H4 (cell line): ENCODE data around the gene ZNF609. TPM values are rescaled to one million over a fixed set of nuclear protein-coding genes. Genes with fewer than 3 reads are reported as not detected.
"Not testable (repeated sequence)": the region's sequence is repeated elsewhere in the genome, so short reads cannot be mapped to it uniquely, and the experiment has no call there.

Experiments used
- DNase-seq: peaks from one replicate; pipeline ENCODE4 v3.0.0-alpha.2; 2015; ENCODE audit warnings: low spot score
- total RNA-seq: library from RNA; depleted of rRNA; stranded (reverse); fragments of >200 nt; shearing (Covaris generic); gene quantifications from 2 replicates; pipeline ENCODE4 v1.2.3, GENCODE V29; 2014

Gene ZNF609
- total RNA-seq, 1 experiment from 2014 or later, result 11.0 TPM

DNA sequence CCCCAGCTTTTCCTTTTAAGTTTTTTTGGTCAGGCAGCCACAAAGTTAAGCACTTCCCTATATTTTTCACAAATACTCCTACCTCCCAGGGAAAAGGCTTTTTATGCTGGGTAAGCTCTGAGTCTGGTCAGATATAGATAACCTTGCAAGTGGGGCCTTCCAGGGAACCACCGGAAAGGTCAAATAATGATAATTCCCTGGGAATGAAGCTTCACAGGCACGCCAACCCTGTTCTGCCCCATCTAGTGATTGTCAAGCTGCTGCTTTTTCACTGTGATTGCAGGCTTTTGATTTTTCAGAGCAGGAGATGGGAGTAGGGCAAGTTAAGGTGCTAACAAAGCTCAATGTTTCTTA, 121.0 kb downstream of the ZNF609 start:
- DNase-seq, result no peak

- no peak for DNase-seq
These were observed 121.8 kb downstream of the ZNF609 start for GRCh38 chr15:64582202-64582601.

DNA sequence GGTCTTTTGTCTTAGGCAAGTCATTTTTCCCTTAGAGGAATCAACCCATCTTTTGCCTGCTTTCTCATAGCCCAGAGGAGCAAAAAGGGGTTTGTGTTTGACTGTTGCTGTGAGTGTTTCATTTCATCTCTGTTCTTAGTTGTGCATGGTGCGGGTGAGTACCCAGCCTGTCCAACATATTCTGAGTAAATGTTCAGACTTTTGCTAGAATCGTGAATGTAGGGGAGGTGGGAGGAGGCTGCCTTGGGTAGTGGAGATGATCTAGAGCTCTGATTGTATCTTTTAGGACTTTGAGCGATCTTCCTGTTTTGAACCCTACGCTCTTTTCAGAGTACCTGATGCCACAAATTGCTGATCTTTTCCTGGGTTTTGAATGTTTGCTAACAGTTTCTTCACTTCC, 123.1 kb downstream of the ZNF609 start:
- no peak for DNase-seq

GRCh38 chr15:64583983-64584382, 123.6 kb downstream of the ZNF609 start:
- DNase-seq, result no peak

DNA sequence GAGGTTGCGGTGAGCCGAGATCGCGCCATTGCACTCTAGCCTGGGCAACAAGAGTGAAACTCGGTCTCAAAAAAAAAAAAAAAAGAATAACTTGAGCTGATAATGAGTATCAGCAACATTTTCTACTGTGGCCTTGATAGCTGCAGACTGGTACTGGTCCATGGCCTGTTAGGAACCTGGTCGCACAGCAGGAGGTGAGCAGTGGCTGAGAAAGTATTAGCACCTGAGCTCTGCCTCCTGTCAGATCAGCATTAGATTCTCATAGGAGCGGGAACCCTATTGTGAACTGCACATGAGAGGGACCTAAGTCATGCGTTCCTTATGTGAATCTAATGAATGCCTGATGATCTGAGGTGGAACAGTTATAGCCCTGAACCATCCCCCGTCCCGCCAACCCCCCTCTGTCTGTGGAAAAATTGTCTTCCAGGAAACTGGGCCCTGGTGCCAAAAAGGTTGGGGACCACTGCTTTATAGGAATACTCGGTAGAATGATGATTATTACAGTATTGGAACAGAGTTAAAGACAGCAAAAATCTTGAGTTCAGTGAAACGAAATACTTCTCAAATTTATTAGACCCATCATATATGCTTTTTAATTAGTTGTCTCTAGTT, 126.0 kb downstream of the ZNF609 start:
- DNase-seq, result no peak

GRCh38 chr15:64586984-64587383, 126.6 kb downstream of the ZNF609 start:
- DNase-seq, result no peak

DNA sequence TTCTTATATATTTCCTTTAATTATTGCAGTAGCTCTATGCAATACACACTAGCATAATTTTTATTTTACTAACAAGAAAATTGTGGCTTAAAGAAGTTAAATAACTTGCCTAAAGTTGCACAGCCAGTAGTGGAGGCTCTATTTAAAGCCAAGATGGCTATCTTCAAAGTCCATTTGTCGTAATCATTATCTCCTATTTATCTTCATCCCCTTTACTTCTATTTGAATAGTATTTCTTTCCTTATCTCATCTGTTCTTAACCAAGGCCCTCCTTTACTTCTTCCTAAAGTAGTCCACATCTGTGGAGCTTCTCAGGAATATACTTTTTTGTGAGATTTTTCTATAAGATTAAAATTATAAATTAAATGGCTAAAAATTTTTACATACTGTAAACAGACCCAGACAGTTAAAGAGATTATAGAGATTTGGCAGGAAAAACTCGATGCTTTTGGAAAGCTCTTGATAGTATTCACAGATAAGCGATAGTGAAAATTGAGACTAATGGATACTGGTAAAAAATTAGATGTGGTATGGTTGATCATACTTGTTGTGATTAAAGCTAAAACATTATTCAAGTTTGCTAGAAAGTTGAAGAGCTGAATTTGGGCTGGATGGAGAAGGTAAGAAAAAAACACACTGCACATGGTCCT, 129.2 kb downstream of the ZNF609 start:
- DNase-seq, result no peak

DNA sequence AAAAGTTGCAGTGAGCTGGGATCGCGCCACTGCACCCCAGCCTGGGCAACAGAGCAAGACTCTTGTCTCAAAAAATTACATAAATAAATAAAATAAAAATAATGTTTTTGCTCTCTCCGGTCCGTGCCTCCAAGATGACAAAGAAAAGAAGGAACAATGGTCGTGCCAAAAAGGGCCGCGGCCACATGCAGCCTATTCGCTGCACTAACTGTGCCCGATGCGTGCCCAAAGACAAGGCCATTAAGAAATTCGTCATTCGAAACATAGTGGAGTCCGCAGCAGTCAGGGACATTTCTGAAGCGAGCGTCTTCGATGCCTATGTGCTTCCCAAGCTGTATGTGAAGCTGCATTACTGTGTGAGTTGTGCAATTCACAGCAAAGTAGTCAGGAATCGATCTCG, 132.5 kb downstream of the ZNF609 start:
- DNase-seq, result not testable (repeated sequence)

- peak; percentile 50 for DNase-seq
These were observed 136.5 kb downstream of the ZNF609 start for GRCh38 chr15:64596701-64597476.

- DNase-seq, result no peak
These were observed 137.1 kb downstream of the ZNF609 start for GRCh38 chr15:64597477-64597822.

DNA sequence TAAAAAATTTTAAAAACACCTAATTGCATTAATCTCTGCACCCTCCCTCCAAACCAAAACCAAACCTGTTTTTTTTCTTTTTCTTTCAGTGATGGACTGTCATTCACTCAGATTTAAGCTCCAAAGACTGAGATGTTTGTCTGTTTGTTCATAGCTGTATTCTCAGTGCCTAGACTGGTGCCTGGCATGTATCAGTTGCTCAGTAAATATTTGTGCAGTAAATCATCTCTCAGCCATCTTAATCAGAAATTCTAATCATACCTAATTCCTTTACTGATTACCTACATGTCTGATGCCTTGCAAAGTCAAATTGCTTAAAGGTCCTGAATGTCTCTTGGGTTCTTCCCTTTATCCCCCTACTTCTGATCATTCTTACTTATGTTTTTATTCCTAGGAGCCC, 138.8 kb downstream of the ZNF609 start:
- DNase-seq, result no peak

DNA sequence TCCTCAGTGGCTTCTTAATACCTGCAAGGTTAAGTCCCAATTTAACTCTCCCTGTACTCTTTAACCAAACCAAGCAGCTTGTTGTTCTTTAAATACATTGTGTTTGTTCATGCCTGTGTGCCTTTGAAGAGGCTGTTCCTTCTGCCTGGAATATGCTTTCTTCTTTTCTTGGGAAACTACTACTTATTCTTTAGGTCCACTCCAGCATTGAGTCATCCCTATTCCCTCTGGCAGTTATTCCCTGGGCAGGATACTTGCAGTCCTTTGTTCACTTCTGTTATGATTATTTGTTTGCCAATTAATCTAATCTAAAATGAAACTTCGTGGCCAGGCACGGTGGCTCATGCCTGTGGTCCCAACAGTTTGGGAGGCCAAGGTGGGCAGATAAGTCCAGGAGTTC, 139.3 kb downstream of the ZNF609 start:
- peak; percentile 19 for DNase-seq

DNA sequence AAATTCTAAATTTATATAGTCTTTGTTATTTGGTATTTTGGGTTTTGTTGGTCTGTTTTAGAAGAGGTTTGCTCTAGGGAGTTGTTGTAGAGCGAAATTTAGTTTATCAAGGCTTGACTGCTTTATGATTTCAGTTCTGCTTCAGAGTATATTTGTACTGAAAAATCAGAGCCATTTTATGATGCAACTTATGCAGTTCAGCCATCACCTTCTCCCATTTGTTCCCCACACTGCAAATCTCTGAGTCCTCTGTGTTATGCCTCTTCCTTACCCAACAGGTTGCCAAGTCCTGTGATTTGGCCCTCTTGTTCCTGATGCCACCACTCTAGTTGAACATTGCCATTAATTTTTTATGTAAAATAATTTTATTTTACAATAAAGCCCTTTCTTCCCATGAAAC, 140.4 kb downstream of the ZNF609 start:
- no peak for DNase-seq

- DNase-seq, result no peak
These were observed 143.9 kb downstream of the ZNF609 start for GRCh38 chr15:64604319-64604718.

- DNase-seq, result not testable (repeated sequence)
These were observed 147.0 kb downstream of the ZNF609 start for GRCh38 chr15:64607416-64607815.

- DNase-seq, result no peak
These were observed 150.0 kb downstream of the ZNF609 start for GRCh38 chr15:64610257-64610919.

DNA sequence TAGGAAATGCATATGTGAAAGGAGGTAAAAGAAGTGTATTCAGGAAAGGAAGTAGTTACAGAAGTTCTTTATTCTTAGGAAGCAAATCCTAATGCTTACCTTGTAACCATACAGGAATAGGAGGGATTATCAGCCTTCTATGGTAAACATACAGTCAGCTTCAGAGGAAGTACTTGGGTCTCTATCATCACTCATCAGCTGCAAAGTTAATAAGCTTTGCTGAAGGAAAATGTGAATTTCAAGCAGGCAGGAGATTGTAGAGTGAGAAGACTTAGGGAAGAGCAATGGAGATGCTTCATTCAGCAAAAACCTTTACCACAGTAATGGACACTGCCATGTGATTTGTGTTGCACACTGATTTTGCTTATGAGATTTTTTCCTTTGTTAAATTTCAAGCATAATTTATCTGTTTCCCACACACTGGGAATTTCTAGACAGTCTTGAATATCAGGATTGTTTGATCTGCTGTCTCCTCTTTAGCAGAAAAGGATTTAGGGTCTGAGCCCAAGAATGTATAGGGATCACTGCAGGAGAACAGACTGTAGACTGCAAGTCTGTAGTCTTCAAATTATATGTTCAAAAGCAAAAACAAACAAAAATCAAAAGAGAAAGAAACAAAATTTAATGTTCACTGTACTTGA, 150.8 kb downstream of the ZNF609 start:
- no peak for DNase-seq

- DNase-seq, result no peak
These were observed 154.1 kb downstream of the ZNF609 start for GRCh38 chr15:64614519-64614918.

DNA sequence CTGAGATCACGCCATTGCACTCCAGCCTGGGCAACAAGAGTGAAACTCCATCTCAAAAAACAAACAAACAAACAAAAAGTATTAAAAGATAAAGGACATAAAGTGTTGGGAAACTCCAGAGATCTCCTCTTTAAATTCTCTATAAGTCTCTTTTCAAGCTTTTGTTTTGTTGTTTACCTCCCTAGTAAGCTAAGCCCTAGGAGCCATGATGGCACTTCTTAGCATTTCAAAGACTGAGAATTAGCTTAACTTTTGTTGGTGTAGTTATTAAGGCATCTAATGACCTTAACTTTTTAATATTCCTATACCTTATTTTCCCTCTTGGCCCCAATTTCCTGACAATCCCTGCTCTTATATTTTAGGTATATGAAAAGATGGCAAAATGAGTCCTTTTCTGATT, 157.3 kb downstream of the ZNF609 start:
- no peak for DNase-seq

DNA sequence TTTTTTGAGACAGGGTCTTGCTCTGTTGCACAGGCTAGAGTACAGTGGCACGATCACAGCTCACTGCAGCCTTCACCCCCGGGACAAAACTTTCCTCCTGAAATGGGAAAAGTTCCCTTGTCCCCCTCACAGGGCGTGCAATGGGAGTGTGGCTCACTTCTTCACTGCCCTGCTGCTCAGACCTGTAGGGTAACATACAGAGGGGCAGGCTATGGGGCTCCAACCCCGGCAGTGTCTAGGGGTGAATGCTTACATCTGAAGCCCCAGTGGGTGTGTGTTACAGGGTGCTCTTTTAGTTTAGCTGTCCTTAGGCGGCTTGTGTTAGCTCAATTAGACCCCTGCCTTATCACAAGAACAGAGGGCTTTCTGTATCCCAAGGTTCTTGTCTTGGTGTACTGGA, 157.8 kb downstream of the ZNF609 start:
- no peak for DNase-seq

DNA sequence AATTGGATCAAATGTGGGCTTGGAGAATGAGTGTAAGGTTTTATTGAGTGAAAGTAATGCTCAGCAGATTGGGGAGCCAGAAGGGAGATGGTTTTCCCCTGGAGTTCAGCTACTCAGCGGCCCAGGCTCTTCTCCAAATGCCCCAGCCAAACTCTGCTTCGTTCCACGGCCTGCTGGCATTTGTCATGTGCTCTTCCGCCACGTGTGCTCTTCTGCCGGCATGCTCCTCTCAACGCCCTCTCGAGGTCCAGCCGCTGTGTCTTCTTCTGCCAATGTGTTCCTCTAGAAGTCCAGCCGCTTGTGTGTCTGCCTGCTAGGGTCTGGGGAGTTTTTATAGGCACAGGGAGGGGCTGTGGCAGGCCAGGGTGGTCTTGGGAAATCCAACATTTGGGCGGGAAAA, 158.2 kb downstream of the ZNF609 start:
- no peak for DNase-seq
